ENCODE data around the gene HIPK3.

DNA sequence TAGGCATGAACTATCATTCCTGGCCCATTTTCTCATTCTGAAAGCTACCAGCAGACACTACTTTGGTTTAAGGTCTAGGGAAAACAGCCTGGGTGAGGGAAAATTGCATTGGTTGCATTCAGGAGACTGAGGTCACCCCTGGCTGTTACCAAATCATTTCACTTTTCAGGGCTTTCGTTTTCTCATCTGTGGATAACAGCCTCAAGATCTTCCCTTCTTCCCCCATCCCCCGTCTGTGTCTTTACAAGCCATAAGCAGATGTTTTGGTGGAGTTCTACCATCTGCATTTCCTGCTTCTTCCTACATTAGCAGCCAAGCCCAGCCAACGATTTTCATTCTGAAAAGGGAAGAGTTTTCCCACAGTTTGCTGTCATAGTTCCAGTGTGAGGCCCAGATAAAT lies 130.4 kb downstream of the HIPK3 start:
- TF ChIP-seq, protein P1, sequence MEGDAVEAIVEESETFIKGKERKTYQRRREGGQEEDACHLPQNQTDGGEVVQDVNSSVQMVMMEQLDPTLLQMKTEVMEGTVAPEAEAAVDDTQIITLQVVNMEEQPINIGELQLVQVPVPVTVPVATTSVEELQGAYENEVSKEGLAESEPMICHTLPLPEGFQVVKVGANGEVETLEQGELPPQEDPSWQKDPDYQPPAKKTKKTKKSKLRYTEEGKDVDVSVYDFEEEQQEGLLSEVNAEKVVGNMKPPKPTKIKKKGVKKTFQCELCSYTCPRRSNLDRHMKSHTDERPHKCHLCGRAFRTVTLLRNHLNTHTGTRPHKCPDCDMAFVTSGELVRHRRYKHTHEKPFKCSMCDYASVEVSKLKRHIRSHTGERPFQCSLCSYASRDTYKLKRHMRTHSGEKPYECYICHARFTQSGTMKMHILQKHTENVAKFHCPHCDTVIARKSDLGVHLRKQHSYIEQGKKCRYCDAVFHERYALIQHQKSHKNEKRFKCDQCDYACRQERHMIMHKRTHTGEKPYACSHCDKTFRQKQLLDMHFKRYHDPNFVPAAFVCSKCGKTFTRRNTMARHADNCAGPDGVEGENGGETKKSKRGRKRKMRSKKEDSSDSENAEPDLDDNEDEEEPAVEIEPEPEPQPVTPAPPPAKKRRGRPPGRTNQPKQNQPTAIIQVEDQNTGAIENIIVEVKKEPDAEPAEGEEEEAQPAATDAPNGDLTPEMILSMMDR (IDR thresholded peaks at IDR 0.05; ENCODE audit: borderline replicate concordance, extremely low read depth, low read length, poor library complexity, severe bottlenecking): no peak
- TF ChIP-seq EZH2 (IDR thresholded peaks at IDR 0.05; ENCODE audit: borderline replicate concordance, low read depth, low read length, severe bottlenecking): no peak
